SU-DHL-6 (cell line): ENCODE results near the gene WDR82.

Experiments
- H2AFZ ChIP-seq: fragments of 200-600 bp; sonication (generic); 2 replicates; pipeline ENCODE4 v1.6.1; 2014; ENCODE audit warnings: low read depth, mild to moderate bottlenecking, moderate library complexity, mixed read lengths, antibody characterized with exemption, low read length; ENCODE audit not compliant: severe bottlenecking
- H3F3A ChIP-seq: fragments of 200-600 bp; shearing (Covaris generic); 2 replicates; pipeline ENCODE4 v1.6.0; 2016; ENCODE audit warnings: antibody characterized with exemption, mild to moderate bottlenecking; ENCODE audit not compliant: insufficient read depth
- H3K27ac ChIP-seq: fragments of 200-600 bp; sonication (generic); 2 replicates; pipeline ENCODE4 v1.5.1; 2016; ENCODE audit warnings: low read depth, mild to moderate bottlenecking, low read length, moderate library complexity, mixed read lengths
- H3K27me3 ChIP-seq: fragments of 200-600 bp; sonication (generic), shearing (Covaris generic); 2 replicates; pipeline ENCODE4 v1.6.0; 2014; ENCODE audit warnings: mild to moderate bottlenecking, low read length
- H3K36me3 ChIP-seq: fragments of 200-600 bp; sonication (generic); 2 replicates; pipeline ENCODE4 v1.6.1; 2014; ENCODE audit warnings: mild to moderate bottlenecking, low read length, mixed read lengths
- H3K4me2 ChIP-seq: fragments of 300-600, 200-600 bp; shearing (Covaris generic), sonication (generic); 2 replicates; pipeline ENCODE4 v1.6.0; 2014; ENCODE audit warnings: low read length, low read depth, mild to moderate bottlenecking; ENCODE audit not compliant: poor library complexity, severe bottlenecking
- H3K4me3 ChIP-seq: fragments of 200-600 bp; sonication (generic); 2 replicates; pipeline ENCODE4 v1.5.1; 2014; ENCODE audit warnings: antibody characterized with exemption, low read length, mild to moderate bottlenecking, mixed read lengths; ENCODE audit not compliant: insufficient read depth, poor library complexity, severe bottlenecking
- H3K79me2 ChIP-seq: fragments of 200-600 bp; sonication (generic); 2 replicates; pipeline ENCODE4 v1.6.1; 2014; ENCODE audit warnings: mild to moderate bottlenecking, low read length, moderate library complexity; ENCODE audit not compliant: insufficient read depth
- H3K9ac ChIP-seq: fragments of 200-600 bp; sonication (generic); 2 replicates; pipeline ENCODE4 v1.7.0; 2014; ENCODE audit warnings: mild to moderate bottlenecking, low read length
- H3K9me2 ChIP-seq: fragments of 200-600 bp; sonication (generic); replicated peaks from 2 replicates; pipeline ENCODE4 v1.6.1; 2014; ENCODE audit warnings: low read length; ENCODE audit not compliant: insufficient read depth
- H3K9me3 ChIP-seq: fragments of 200-600 bp; sonication (generic); 2 replicates; pipeline ENCODE4 v1.6.1; 2014; ENCODE audit warnings: low read length, mixed read lengths; ENCODE audit not compliant: insufficient read depth
- H4K20me1 ChIP-seq: fragments of 200-600 bp; sonication (generic); 2 replicates; pipeline ENCODE4 v1.6.1; 2014; ENCODE audit warnings: low read depth, mild to moderate bottlenecking, antibody characterized with exemption, low read length, moderate library complexity, mixed read lengths
- EZH2phosphoT487 ChIP-seq: fragments of 200-600 bp; sonication (generic), shearing (Covaris generic); conservative IDR thresholded peaks from 2 replicates; pipeline ENCODE4 v1.6.1; 2018; ENCODE audit warnings: mild to moderate bottlenecking, antibody characterized with exemption, low read length, moderate library complexity, mixed read lengths
- TF ChIP-seq, protein P1 (sequence below): fragments of 200-600 bp; sonication (generic); IDR thresholded peaks from one replicate; pipeline ENCODE4 v1.5.1; 2017; ENCODE audit warnings: antibody characterized with exemption, mild to moderate bottlenecking, low read length, moderate library complexity; ENCODE audit not compliant: insufficient read depth, poor library complexity, severe bottlenecking

WDR82 gene

DNA sequence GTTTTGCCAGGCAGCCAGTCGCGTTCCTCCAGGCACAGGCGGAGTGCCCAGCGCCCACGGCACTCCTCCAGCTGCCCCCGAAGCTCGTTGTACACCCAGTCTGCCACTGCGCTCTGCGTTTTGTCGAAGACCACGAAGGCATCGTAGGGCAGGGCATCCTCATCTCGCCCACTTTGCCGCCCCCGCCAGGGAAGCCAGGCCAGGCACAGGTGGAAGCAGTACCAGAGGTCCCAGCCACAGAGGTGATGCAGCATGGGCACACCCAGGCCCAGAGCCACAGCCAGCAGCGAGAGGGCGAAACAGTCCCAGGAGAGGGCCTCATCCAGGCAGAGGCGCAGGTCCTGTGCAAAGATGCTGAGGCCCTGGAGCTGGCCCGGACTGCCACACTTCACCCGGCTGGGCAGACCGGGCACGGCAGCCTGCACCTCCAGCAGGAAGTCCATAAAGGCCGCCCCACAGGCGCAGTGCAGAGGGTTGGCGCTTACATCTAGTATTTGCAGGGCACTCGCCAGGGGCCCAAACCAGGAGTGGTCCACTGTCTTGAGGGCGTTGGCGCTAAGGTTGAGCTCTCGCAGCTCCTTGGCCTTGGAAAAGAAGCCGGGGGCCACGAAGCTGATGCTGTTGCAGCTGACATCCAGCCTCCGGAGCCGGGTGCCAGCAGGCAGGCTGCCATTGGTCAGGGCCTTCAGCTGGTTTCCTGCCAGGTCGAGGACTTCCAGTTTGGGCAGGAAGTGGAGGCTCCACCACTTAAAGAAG, 56.7 kb downstream of the WDR82 start:
- peaks cover 7% of the 10 kb centered on the region for H3F3A ChIP-seq
- no peaks in the 10 kb centered on the region for H4K20me1 ChIP-seq
- no peak overlapping the region for H3K27ac ChIP-seq
- no peaks in the 10 kb centered on the region for H3K36me3 ChIP-seq
- H3K4me2 ChIP-seq, result no peak overlapping the region
- no peak overlapping the region for H2AFZ ChIP-seq
- no peaks in the 10 kb centered on the region for H3K9me3 ChIP-seq
- no peak overlapping the region for H3K4me3 ChIP-seq
- TF ChIP-seq EZH2phosphoT487, result no peak
- TF ChIP-seq, protein P1, sequence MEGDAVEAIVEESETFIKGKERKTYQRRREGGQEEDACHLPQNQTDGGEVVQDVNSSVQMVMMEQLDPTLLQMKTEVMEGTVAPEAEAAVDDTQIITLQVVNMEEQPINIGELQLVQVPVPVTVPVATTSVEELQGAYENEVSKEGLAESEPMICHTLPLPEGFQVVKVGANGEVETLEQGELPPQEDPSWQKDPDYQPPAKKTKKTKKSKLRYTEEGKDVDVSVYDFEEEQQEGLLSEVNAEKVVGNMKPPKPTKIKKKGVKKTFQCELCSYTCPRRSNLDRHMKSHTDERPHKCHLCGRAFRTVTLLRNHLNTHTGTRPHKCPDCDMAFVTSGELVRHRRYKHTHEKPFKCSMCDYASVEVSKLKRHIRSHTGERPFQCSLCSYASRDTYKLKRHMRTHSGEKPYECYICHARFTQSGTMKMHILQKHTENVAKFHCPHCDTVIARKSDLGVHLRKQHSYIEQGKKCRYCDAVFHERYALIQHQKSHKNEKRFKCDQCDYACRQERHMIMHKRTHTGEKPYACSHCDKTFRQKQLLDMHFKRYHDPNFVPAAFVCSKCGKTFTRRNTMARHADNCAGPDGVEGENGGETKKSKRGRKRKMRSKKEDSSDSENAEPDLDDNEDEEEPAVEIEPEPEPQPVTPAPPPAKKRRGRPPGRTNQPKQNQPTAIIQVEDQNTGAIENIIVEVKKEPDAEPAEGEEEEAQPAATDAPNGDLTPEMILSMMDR, result no peak
- no peaks in the 10 kb centered on the region for H3K9me2 ChIP-seq
- H3K79me2 ChIP-seq, result peaks cover 28% of the 10 kb centered on the region
- no peak overlapping the region for H3K9ac ChIP-seq
- no peaks in the 10 kb centered on the region for H3K27me3 ChIP-seq

DNA sequence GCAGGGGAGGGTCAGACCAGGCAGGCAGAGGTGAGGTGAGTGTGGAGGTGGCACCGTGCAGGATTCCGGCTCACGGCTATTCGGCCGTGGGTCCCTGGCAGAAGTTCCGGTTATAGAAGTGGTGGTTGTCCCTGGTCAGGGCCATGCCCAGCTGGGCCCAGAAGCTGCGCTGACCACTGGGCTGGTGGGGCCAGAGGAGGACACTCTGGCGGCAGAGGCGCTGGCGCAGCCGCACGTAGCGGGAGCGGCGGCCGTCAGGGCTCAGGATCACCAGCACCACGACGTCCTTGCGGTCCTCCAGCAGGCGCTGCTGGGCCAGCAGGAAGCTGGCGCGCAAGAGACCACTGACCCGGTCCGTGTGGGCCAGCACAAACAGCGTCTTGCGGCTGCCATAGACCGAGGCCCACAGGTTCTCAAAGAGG, 57.3 kb downstream of the WDR82 start:
- Histone ChIP-seq H4K20me1 (no peaks in the 10 kb centered on the region), H3K27ac (no peak overlapping the region), H3K9ac (no peak overlapping the region), H3K4me2 (no peak overlapping the region), H3K27me3 (no peaks in the 10 kb centered on the region), H3K4me3 (no peak overlapping the region), H2AFZ (no peak overlapping the region), H3K9me2 (no peaks in the 10 kb centered on the region), H3K9me3 (no peaks in the 10 kb centered on the region), H3K36me3 (no peaks in the 10 kb centered on the region), H3F3A (peaks cover 5% of the 10 kb centered on the region), H3K79me2 (peaks cover 28% of the 10 kb centered on the region)
- no peak for TF ChIP-seq EZH2phosphoT487

- H3K79me2 ChIP-seq, result peaks cover 28% of the 10 kb centered on the region
- H3K9ac ChIP-seq, result no peak overlapping the region
- no peak overlapping the region for H2AFZ ChIP-seq
Measured at GRCh38 chr3:52220380-52221026, 57.9 kb downstream of the WDR82 start.

More at GRCh38 chr3:52220380-52221026, 57.9 kb downstream of the WDR82 start:
- H3K36me3 ChIP-seq, result no peaks in the 10 kb centered on the region
- H3K4me3 ChIP-seq, result no peak overlapping the region
- H3K4me2 ChIP-seq, result no peak overlapping the region
- no peaks in the 10 kb centered on the region for H3K9me2 ChIP-seq
- H3F3A ChIP-seq, result no peaks in the 10 kb centered on the region
- H3K27ac ChIP-seq, result no peak overlapping the region
- H3K9me3 ChIP-seq, result no peaks in the 10 kb centered on the region
- TF ChIP-seq EZH2phosphoT487, result no peak
- TF ChIP-seq, protein P1, result peak; percentile 89
- H4K20me1 ChIP-seq, result no peaks in the 10 kb centered on the region
- H3K27me3 ChIP-seq, result no peaks in the 10 kb centered on the region
